Limb (tissue), 2 donors: ENCODE measurements around the gene MEFV.
"Not testable (repeated sequence)": the region's sequence is repeated elsewhere in the genome, so short reads cannot be mapped to it uniquely, and the experiment has no call there.

Experiments used
- DNase-seq, 2 donors: peaks; one replicate each; pipeline ENCODE4 v3.0.0-alpha.2; 2016; ENCODE audit errors: extremely low spot score in 2 of 2

MEFV gene

DNA sequence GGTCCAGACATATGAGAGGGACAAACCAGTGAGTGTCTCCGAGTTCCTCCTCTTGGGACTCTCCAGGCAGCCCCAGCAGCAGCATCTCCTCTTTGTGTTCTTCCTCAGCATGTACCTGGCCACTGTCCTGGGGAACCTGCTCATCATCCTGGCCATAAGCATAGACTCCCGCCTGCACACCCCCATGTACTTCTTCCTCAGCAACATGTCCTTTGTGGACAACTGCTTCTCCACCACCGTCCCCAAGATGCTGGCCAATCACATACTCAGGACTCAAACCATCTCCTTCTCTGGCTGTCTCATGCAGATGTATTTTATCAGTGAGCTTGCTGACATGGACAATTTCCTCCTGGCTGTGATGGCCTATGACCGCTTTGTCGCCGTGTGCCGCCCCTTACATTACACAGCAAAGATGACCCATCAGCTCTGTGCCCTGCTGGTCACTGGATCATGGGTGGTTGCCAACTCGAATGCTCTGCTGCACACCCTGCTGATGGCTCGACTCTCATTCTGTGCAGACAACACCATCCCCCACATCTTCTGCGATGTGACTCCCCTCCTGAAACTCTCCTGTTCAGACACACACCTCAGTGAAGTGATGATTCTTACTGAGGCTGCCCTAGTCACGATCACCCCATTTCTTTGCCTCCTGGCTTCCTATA, 40.7 kb downstream of the MEFV start:
- no peak for DNase-seq

DNA sequence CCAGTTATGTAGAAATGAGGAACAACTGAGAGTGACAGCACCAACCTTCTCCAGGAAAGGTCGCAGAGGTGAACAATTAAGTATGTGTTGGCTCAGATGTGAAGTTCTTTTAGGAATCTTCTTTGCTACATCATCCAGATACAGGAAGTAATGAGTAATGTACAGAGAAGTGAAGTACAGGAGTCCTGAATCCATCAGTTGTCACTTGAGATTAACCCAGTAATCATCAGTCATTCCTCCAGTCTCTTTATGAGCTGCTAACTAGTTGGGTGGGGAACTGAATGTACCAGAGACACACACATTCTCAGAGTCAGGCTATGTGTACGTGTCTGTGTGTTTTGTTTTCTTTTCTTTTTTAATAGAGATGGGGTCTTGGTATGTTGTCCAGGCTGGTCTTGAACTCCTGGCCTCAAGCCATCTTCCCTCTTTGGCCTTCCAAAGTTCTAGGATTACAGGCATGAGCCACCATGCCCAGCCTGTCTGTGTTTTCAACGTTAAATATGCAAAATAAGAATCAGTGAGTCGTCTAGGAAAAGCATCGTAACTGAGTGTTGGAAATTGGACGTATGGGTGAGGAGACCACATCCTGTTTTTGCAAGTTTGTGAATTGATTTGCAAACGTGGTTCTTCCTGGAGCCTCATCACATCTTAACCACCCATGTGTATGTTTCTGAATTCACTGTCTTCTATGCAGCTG, 41.4 kb downstream of the MEFV start:
- DNase-seq, result no peak

DNA sequence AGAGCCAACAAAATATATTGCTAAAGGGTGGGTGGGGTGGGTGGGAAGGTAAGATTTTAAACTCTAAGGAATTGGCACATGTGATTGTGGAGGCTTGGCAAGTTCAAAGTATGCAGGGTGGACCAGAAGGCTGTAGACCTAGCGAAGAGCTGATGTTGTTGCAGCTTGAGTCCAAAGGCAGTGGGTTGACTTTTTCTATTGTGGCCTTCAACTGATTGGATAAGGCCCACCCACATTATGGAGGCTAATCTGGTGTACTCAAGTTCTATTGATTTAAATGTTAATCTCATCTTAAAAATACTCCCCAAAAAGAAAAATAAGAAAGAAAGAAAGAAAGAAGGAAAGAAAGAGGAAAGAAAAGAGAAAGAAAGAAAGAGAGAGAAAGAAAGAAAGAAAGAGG, 43.9 kb downstream of the MEFV start:
- DNase-seq, result no peak

DNA sequence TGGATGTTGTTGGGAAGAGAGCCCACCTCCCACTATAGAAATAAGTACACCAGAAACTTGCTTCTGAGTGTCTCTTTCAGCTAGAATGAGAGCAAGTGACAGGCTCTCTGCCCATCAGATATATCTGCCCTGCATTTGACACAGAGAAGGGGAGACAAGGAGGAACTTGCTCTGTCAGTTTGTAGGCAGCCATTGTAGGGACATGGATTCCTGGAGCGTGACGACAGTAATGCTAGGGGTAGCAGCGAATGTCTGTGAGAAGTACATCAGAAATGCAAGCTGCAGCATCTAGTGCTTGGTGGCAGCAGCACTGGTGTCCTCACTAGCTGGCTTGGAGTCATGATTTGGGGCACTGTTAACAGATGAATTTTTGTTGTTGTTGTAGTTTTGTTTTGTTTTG, 44.4 kb downstream of the MEFV start:
- no peak for DNase-seq

DNA sequence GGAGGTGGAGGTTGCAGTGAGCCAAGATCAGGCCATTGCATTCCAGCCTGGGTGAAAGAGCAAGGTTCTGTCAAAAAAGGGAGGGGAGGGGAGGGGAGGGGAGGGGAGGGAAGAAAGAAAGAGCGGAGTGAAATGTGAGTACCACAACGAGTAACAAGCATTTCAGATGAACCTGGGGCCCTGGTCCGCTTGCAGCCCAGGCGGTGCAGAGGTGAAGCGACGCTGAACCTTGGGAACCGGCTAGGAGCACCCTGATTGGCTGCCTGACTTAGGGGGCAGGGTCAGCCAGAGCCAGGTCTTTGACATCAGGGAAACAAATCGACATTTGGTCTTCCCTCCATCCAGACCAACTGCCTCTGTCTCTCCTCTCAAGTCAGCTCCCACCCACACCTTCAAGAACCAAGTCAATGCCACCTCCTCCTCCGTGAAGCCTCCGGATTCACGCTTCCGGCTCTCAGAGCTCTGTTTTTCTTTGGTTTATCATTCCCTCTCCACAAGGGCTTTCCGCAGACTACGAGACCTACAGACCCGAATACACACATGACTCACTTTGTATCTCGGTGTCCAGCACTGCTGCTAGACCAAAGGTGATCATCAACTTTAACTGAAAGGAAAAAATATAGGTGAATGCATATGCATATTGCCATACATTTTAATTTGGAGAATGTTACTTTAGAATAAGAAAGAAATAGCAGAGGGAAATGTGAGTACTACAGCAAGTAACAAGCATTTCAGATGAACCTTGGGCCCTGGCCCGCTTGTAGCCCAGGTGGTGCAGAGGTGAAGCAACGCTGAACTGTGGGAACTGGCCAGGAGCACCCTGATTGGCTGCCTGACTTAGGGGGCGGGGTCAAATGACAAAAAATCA, 49.1 kb downstream of the MEFV start:
- no peak for DNase-seq

DNA sequence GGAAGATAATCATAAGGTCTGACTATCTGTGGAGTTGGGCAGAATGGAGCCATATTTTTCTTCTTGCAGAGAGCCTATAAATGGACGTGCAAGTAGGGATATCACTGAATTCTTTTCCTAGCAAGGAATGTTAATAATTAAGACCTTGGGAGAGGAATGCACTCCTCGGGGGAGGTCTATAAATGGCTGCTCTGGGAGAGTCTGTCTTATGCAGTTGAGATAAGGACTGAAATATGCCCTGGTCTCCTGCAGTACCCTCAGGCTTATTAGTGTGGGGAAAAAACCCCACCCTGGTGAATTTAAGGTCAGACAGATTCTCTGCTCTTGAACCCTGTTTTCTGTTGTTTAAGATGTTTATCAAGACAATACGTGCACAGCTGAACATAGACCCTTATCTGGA, 50.5 kb downstream of the MEFV start:
- not testable (repeated sequence) for DNase-seq

DNA sequence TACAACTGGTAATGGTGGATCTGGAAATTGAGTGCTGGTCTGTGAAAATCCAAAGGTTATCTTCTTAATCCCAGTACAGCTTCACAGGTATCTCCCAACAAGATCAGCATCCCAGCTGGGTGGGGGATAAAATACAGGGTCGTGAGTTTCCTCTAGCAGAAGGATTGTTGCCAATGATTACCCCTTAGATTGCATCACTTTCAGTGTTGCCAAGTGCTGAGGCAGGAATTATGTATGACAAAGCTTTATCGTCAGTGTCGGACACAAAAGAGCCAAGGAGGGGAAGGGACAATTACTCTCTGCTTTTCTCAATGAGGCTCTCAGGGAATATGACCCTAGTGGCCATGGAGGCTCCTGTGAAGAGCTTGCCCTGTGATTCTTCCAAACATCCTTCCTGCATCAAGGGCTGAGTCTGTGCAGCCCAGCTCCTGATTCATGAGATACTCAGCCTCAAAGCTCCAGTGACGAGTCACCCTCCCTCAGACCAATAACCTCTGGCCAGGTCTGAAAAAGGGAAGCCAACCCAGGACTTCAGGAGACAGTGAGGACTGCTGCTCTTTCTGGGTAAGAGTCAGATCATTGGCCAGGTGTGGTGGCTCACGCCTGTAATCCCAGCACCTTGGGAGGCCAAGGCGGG, 53.4 kb downstream of the MEFV start:
- no peak for DNase-seq

DNA sequence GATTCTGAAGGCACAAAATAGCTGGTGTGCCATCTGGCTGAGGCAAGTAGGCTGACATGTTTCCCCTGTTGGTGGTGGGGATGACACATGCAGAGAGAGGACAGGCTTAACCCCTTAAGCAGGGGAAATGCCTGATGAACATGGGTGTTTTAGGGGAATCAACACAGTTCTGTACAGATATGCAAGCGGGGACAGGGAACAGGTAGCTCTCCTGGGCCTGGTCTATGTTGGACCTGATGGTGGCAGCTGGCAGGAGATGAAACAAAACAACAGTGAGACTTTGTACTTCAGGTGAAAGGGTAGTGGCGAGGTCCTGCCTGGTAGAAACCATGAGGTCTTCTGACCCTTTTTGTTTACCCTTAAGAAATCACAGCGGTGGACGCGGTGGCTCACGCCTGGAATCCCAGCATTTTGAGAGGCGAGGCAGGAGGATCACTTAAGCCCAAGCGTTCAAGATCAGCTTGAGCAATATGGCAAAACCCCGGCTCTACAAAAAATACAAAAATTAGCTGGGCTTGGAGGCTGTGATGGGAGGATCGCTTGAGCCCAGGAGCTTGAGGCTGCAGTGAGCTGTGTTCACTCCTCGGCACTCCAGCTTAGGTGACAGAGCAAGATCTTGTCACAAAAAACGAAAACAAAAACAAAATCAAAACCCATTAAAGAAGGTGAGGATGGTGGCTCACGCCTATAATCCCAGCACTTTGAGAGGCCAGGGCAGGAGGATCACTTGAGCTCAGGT, 57.9 kb downstream of the MEFV start:
- no peak for DNase-seq

DNA sequence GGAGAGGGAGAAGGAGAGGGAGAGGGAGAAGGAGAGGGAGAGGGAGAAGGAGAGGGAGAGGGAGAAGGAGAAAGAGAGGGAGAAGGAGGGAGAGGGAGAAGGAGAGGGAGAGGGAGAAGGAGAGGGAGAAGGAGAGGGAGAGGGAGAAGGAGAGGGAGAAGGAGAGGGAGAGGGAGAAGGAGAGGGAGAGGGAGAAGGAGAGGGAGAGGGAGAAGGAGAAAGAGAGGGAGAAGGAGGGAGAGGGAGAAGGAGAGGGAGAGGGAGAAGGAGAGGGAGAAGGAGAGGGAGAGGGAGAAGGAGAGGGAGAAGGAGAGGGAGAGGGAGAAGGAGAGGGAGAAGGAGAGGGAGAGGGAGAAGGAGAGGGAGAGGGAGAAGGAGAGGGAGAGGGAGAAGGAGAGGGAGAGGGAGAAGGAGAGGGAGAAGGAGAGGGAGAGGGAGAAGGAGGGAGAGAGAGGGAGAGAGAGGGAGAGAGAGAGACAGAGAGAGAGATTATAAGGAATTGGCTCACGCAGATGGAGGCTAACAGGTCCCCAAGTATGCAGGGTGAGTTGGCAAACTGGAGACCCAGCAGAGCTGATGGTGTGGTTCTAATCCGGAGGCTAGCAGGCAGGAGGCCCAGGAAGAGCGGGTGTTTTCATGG, 58.6 kb downstream of the MEFV start:
- DNase-seq, result not testable (repeated sequence)

DNA sequence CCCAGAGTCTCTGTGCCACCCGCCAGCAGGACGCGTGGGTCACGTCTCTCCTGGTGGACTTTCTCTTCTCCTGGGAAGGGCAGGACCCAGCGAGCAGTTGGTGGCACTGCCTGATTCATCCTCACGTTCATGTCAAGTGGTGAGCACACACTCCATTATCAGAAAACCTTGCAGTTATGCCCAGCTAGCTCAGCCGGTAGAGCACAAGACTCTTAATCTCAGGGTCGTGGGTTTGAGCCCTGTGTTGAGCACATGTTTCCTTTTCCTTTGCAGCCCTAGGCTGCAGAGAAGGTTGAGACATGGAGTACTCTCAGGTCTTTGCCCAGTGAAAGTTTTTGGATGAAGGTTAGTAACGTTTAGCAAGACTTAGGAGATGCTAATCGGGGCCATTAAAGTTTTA, 60.5 kb downstream of the MEFV start:
- no peak for DNase-seq

DNA sequence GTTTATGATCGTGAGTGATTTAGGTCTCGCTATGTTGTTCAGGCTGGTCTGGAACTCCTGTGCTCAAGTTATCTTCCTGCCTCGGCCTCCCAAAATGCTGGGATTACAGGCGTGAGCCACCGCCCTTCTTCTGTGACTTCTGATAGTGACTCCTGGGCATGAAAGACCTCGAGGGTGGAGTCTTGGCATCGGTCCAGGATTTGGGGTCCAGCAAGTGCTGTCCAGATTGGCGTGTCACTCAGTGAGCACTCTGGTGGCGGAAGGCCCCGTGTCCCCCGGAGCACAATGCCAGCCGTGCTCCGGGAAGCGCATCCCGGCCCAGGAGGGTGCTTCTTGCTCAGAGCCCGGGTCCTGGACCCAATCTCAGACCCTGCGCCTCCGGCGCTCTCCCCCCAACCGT, 61.6 kb downstream of the MEFV start:
- DNase-seq, result no peak

DNA sequence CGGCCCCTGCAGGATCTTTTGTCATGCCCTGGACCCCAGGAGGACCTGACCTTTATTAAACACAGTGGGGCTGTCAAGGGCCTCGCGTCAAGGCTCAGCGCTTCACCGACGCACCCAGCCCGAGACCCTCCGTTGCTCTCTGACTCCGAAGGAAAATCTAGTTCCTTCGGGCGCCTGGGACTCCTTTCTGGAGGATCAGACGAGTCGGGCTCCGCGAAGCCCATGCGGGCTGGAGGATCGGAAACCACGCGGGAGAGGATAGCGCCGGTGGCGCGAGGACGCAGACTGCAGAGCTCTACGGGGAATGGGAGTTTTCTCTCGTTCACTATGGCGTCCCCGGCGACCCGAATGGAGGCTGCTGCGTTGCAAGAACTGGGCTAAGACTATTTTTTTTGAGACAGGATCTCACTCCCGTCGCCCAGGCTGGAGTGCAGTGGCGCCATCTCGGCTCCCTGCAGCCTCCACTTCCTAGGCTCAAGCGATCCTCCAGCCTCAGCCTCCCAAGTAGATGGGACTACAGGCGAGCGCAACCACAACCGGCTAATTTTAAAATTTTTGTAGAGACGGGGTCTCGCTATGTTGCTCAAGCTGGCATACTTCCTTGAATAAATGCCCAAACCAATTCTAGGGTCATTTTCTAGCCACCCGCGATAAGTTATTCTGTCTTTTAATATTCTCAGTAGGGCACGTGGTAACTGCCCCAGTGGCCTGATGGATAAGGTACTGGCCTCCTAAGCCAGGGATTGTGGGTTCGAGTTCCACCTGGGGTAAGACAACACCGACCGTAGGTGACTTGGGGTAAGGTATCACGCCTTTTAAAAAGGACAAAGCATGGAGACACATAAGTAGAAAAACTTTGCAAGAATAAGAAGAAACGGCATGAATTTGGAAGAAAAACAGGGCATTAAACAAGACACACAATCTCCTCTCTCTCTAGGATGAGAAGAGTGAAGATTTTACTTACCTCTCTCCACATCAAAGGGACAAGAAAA, 62.9 kb downstream of the MEFV start:
- DNase-seq, result no peak

DNA sequence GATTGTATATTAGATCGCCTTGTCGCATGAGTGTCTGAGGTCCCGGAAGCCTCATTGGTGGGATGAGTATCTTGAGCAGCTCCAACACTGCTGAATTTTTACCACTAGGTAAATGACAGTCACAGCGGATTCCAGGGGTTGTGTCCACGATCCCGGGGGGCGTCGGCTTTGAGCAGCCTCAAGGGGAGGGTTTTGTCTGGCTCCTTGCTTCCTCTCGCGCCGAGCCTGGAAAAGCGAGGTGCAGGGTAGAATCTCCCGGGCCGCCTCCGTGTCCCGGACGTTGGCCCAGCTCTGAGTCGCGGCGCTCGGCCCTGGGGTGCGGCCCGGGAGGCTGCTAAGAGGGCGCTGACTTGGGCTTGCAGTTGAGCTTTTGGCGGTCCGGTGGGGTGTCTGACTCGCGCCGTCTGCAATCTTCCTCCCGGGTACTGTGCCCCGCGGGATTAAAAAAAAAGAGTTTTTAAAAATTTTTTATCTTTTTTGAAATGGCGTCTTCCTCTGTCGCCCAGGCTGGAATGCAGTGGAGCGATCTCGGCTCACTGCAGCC, 63.9 kb downstream of the MEFV start:
- no peak for DNase-seq
